GM19467 (cell line): ENCODE data around the gene GUK1.
A peak's percentile ranks its signal among the peaks of the same experiment; 100 is the strongest.
"Not testable (repeated sequence)": the region's sequence is repeated elsewhere in the genome, so short reads cannot be mapped to it uniquely, and the experiment has no call there.

Source experiments
- ATAC-seq: cut with Tn5 transposase; IDR thresholded peaks from one replicate; pipeline ENCODE4 v1.9.1; 2021; ENCODE audit warnings: mild to moderate bottlenecking, moderate library complexity; ENCODE audit not compliant: unreplicated experiment

GUK1 gene

DNA sequence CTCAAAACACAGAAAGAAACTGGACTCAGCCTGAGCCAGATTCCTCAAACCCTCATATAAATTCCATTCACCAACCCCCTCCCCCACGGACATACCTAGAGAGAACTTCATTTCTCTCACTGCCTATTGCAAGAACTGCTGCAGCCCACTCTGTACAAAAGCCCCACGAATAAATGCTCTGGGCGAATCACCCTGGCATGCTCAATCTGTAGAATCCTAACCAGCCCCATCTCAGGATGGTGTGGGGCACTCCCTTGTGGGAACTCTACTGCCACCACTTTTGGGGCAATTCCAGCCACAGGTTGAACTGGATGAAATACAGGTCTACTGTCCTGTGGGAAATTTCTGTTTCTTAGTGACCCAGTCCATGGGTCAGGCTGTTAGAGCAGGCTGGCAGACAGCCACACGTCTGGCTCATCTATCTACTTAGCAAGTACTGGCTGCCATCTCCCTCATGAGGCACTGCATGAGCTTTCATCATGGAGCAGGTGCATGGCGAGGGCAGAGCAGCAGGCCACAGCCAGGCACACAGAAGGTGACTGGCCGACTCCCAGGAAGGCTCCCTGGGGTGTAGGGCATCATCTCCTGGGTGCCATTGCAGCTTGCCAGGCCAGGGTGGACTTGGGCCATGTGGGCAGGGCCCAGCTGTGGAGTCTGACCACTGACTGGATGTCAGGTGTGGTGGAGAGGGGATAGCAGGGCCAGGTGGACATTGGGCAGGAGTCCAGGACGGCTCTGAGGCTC is 35.4 kb upstream of the GUK1 start:
- no peak for ATAC-seq

GRCh38 chr1:228105270-228105995 is 34.6 kb upstream of the GUK1 start:
- no peak for ATAC-seq

GRCh38 chr1:228105996-228106799 is 33.9 kb upstream of the GUK1 start:
- ATAC-seq, result no peak

DNA sequence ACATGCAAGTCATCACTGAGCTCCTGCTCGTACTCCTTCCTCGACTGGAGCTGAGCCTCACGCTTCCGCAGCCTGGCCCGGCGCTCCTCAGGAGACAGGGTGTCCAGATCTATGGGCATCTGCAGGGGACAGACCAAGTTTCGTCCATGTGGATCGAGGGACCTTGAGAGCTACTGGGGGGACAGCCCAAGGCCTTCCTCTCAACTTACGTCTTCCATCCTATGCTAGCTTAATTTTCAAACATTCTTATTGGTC is 33.4 kb upstream of the GUK1 start:
- no peak for ATAC-seq

GRCh38 chr1:228107636-228108035 is 32.4 kb upstream of the GUK1 start:
- ATAC-seq, result no peak

GRCh38 chr1:228108055-228108690 is 31.9 kb upstream of the GUK1 start:
- no peak for ATAC-seq

- ATAC-seq, result no peak
Measured at GRCh38 chr1:228108742-228109072, 31.4 kb upstream of the GUK1 start.

- ATAC-seq, result peak; percentile 84
Measured at GRCh38 chr1:228109073-228109961, 30.8 kb upstream of the GUK1 start, which contains the start of gene MRPL55. TSS of gene MRPL55 (minus strand) at chr1:228109299. CDS start at chr1:228108260, 1,039 bp downstream.

GRCh38 chr1:228109962-228110488 is 30.1 kb upstream of the GUK1 start:
- ATAC-seq, result no peak

DNA sequence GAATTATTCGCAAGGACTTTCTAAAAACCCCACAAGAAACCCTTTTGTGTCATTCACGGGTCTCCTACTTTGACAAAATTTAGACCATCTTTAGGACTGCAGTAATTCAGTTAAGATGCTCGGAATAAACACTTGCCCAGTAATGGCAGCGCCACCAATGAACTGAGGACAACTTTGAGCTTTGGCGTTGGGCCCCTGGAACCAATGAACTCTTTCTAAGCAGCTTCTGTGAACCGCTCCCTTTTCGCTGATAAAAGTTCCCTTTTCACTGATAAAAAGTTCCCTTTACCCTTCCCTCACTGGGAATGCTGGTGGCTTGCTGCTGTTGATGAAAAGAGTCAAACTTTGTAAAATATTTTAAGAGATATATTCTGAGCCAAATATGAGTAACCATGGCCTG is 29.5 kb upstream of the GUK1 start:
- no peak for ATAC-seq

DNA sequence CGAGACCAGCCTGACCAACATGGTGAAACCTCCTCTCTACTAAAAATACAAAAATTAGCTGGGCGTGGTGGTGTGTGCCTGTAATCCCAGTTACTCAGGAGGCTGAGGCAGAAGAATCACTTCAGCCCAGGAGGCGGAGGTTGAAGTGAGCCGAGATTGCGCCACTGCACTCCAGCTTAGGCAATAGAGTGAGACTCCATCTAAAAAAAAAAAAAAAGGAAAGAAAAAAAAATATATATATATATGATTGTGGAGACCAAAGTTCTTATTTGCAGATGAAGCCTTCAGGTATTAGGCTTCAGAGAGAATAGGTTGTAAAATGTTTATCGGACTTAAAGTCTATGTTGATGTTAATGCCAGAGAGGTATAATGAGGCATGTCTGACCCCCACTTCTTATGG is 28.8 kb upstream of the GUK1 start:
- not testable (repeated sequence) for ATAC-seq

DNA sequence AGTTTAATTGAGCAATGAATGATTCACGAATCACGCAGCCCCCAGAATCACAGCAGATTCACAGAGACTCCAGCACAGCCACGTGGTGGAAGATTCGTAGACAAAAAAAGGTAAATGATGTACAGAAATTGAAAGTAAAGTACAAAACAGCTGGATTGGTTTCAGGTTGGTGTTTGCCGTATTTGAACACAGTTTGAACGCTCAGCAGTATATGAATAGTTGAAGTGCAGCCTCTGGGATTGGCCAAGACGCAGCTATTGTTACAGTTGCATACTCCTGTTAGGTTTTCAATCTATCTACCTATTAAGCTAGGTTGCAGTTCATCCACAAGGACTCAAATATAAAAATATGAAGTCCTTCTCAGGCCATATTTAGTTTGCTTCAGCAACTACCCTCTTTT is 27.9 kb upstream of the GUK1 start:
- ATAC-seq, result no peak

GRCh38 chr1:228112617-228113016 is 27.5 kb upstream of the GUK1 start:
- no peak for ATAC-seq

GRCh38 chr1:228114827-228115226 is 25.3 kb upstream of the GUK1 start:
- no peak for ATAC-seq

- no peak for ATAC-seq
Measured at GRCh38 chr1:228117335-228117734, 22.7 kb upstream of the GUK1 start.

DNA sequence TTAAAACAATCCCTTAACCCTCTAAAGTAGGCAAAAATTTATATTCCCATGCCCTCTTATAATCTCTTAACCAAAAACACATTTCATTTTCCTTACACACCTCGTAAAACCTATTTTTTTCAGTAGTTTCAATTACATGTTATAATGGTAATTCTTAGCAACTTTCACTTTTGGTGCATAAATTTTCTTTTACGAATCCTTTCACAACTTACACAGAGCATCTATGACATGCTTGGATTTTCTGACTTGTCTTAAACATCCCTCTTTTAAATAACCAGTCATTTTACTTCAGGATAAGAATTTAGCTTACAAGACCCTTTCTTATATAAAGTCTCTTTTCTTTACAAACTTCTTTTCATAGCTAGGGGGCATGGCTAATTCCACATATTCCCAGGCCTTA is 22.0 kb upstream of the GUK1 start:
- ATAC-seq, result no peak

- ATAC-seq, result no peak
Measured at GRCh38 chr1:228120351-228120750, 19.7 kb upstream of the GUK1 start.

GRCh38 chr1:228120857-228121489 is 19.1 kb upstream of the GUK1 start:
- ATAC-seq, result no peak

GRCh38 chr1:228122921-228123441 is 17.1 kb upstream of the GUK1 start:
- ATAC-seq, result no peak

- no peak for ATAC-seq
Measured at GRCh38 chr1:228123505-228123904, 16.6 kb upstream of the GUK1 start.
